Stimulated activated effector memory CD8-positive, alpha-beta T cell treated with anti-CD3 and anti-CD28 coated beads, Interleukin-12 subunit alpha, Interleukin-12 subunit beta, amount 100 ng/mL, for 72 hours (primary cell): ENCODE results near the gene TIMM44.
A peak's percentile ranks its signal among the peaks of the same experiment; 100 is the strongest.

Experiments used
- ATAC-seq: fragments of 150-1000 bp; cut with Tn5 transposase; 2 replicates; pipeline ENCODE4 v1.10.0; 2021
- DNase-seq, 2 donors: peaks; one replicate each; pipeline ENCODE4 v3.0.0; 2021 to 2022; ENCODE audit warnings: low spot score in 2 of 2
- H3K27ac Mint-ChIP-seq: one replicate; pipeline ENCODE4 v1.8.0; 2022; ENCODE audit warnings: mild to moderate bottlenecking, mixed read lengths
- H3K36me3 Mint-ChIP-seq: one replicate; pipeline ENCODE4 v1.8.0; 2022; ENCODE audit warnings: mild to moderate bottlenecking, mixed read lengths
- H3K4me1 Mint-ChIP-seq: one replicate; pipeline ENCODE4 v1.8.0; 2022; ENCODE audit warnings: mixed read lengths
- H3K4me3 Mint-ChIP-seq: one replicate; pipeline ENCODE4 v1.8.0; 2022; ENCODE audit warnings: mild to moderate bottlenecking, mixed read lengths
- H3K9me3 Mint-ChIP-seq: one replicate; pipeline ENCODE4 v1.8.0; 2022; ENCODE audit warnings: mixed read lengths

The TIMM44 gene

GRCh38 chr19:7910321-7911161 is 32.9 kb downstream of the TIMM44 start:
- no peak for DNase-seq
- Mint-ChIP-seq H3K4me3 (no peak overlapping the region), H3K4me1 (peaks cover 25% of the 10 kb centered on the region), H3K36me3 (peaks cover 30% of the 10 kb centered on the region), H3K9me3 (no peaks in the 10 kb centered on the region), H3K27ac (no peak overlapping the region)
- ATAC-seq: no peak

GRCh38 chr19:7909471-7910067 is 33.9 kb downstream of the TIMM44 start:
- Mint-ChIP-seq H3K4me1 (peaks cover 32% of the 10 kb centered on the region), H3K4me3 (no peak overlapping the region), H3K36me3 (peaks cover 40% of the 10 kb centered on the region), H3K27ac (no peak overlapping the region), H3K9me3 (no peaks in the 10 kb centered on the region)
- ATAC-seq: no peak
- DNase-seq: no peak

GRCh38 chr19:7908742-7909461 is 34.6 kb downstream of the TIMM44 start:
- H3K36me3 Mint-ChIP-seq: peaks cover 47% of the 10 kb centered on the region
- peaks cover 35% of the 10 kb centered on the region for H3K4me1 Mint-ChIP-seq
- no peak for DNase-seq
- H3K27ac Mint-ChIP-seq: no peak overlapping the region
- no peaks in the 10 kb centered on the region for H3K9me3 Mint-ChIP-seq
- H3K4me3 Mint-ChIP-seq: no peak overlapping the region
- ATAC-seq: no peak

DNA sequence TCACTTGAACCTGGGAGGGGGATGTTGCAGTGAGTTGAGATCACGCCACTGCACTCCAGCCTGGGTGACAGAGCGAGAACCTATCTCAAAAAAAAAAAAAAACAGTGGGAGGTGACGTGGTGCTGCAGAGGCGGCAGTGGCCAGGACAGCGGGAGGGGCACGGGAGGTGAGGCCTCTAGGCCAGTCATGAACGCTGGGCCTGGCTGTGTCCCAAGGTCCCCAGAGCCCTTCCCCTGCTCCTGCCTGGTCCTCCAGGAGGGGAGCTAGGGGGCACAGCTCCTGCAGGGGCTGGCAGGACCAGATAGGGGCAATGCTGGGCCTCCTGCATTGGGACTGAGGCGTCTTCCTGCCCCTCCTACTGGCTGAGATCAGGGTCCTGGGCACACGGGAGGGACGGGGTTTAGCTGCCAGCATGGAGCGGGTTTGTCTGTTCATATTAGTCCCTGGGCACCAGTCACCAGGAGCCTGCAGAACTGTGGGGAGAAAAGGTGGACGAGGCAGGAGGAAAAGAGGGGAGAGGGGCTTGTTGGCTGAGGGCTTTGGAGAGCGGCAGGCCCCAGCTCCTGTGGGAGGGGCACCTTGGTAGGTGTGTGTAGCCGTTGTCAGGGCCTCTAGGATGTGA is 35.3 kb downstream of the TIMM44 start:
- H3K4me1 Mint-ChIP-seq: peaks cover 41% of the 10 kb centered on the region

GRCh38 chr19:7907544-7907943 is 35.9 kb downstream of the TIMM44 start:
- Mint-ChIP-seq H3K4me1 (peaks cover 41% of the 10 kb centered on the region), H3K9me3 (no peaks in the 10 kb centered on the region)

More for the DNA sequence above, 35.3 kb downstream of the TIMM44 start:
- Mint-ChIP-seq H3K4me3 (no peak overlapping the region), H3K9me3 (no peaks in the 10 kb centered on the region), H3K36me3 (peaks cover 53% of the 10 kb centered on the region), H3K27ac (no peak overlapping the region)
- DNase-seq (no peak), ATAC-seq (no peak)

GRCh38 chr19:7907122-7907521 is 36.3 kb downstream of the TIMM44 start:
- peaks cover 50% of the 10 kb centered on the region for H3K36me3 Mint-ChIP-seq
- no peak for ATAC-seq
- no peak overlapping the region for H3K4me3 Mint-ChIP-seq
- no peak overlapping the region for H3K27ac Mint-ChIP-seq
- H3K4me1 Mint-ChIP-seq: peaks cover 42% of the 10 kb centered on the region
- peak in 1 of 2 donors; percentile 49 for DNase-seq
- no peaks in the 10 kb centered on the region for H3K9me3 Mint-ChIP-seq

More at GRCh38 chr19:7907544-7907943, 35.9 kb downstream of the TIMM44 start:
- Mint-ChIP-seq H3K27ac (no peak overlapping the region), H3K4me3 (no peak overlapping the region), H3K36me3 (peaks cover 51% of the 10 kb centered on the region)
- no peak for ATAC-seq
- DNase-seq: no peak

GRCh38 chr19:7905859-7906258 is 37.6 kb downstream of the TIMM44 start:
- DNase-seq (no peak), ATAC-seq (no peak)
- peaks cover 50% of the 10 kb centered on the region for H3K36me3 Mint-ChIP-seq
- H3K9me3 Mint-ChIP-seq: no peaks in the 10 kb centered on the region
- H3K4me1 Mint-ChIP-seq: peaks cover 42% of the 10 kb centered on the region
- peak overlapping the region; percentile 96 for H3K27ac Mint-ChIP-seq
- peak overlapping the region; percentile 95 for H3K4me3 Mint-ChIP-seq

- ATAC-seq (no peak), DNase-seq (peak in 1 of 2 donors; percentile 52)
- peak overlapping the region; percentile 96 for H3K27ac Mint-ChIP-seq
- H3K4me1 Mint-ChIP-seq: peaks cover 42% of the 10 kb centered on the region
- peaks cover 44% of the 10 kb centered on the region for H3K36me3 Mint-ChIP-seq
- no peaks in the 10 kb centered on the region for H3K9me3 Mint-ChIP-seq
- H3K4me3 Mint-ChIP-seq: peak overlapping the region; percentile 95
Observed at GRCh38 chr19:7905268-7905667, 38.2 kb downstream of the TIMM44 start.

GRCh38 chr19:7904074-7905020 is 39.1 kb downstream of the TIMM44 start:
- H3K27ac Mint-ChIP-seq: peak overlapping the region; percentile 96
- H3K4me1 Mint-ChIP-seq: peaks cover 42% of the 10 kb centered on the region
- peaks cover 43% of the 10 kb centered on the region for H3K36me3 Mint-ChIP-seq
- H3K4me3 Mint-ChIP-seq: peak overlapping the region; percentile 95
- ATAC-seq (peak; percentile 67), DNase-seq (peak; percentile 70 to 88)
- H3K9me3 Mint-ChIP-seq: no peaks in the 10 kb centered on the region

- Mint-ChIP-seq H3K27ac (peak within 1 kb of the TSS; percentile 96), H3K4me3 (peak within 1 kb of the TSS; percentile 95), H3K36me3 (peaks cover 43% of the 10 kb centered on the region), H3K4me1 (peaks cover 42% of the 10 kb centered on the region), H3K9me3 (no peaks in the 10 kb centered on the region)
- ATAC-seq: peak; percentile 82
- DNase-seq: peak; percentile 100
Observed at GRCh38 chr19:7903244-7904073, 40.0 kb downstream of the TIMM44 start, which contains the start of gene MAP2K7. MAP2K7 (plus strand) TSS chr19:7903877; CDS start chr19:7903945, 68 bp downstream.

DNA sequence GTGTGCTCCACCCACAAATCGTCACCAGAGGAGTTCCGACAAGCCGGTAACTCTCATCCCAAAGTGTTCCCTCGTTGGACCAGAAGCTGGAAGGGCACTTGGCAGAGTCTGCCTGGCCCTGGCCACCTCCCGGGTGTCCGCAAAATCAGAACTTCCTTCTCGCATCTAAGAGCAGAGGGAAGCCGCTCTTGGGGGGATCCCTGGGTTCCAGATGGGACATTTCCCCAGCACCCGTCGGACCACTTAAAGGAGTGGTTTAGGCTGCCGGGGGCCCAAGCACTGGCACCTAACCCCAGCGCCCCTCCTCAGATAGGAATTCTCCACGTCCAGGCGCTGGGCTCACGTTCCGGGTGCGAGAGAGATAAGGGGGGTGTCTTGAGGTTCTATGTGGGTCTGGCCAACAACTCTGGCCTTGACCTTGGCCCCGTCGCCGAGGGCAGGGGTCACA is 40.6 kb downstream of the TIMM44 start:
- Mint-ChIP-seq H3K27ac (peak overlapping the region; percentile 96), H3K36me3 (peaks cover 43% of the 10 kb centered on the region), H3K4me1 (peaks cover 42% of the 10 kb centered on the region), H3K9me3 (no peaks in the 10 kb centered on the region), H3K4me3 (peak overlapping the region; percentile 95)
- ATAC-seq: no peak
- no peak for DNase-seq

GRCh38 chr19:7901337-7901736 is 42.1 kb downstream of the TIMM44 start:
- H3K4me1 Mint-ChIP-seq: peaks cover 35% of the 10 kb centered on the region
- H3K36me3 Mint-ChIP-seq: peaks cover 32% of the 10 kb centered on the region
- H3K9me3 Mint-ChIP-seq: no peaks in the 10 kb centered on the region
- no peak overlapping the region for H3K27ac Mint-ChIP-seq
- no peak overlapping the region for H3K4me3 Mint-ChIP-seq
- no peak for DNase-seq
- ATAC-seq: no peak

GRCh38 chr19:7900931-7901330 is 42.5 kb downstream of the TIMM44 start:
- Mint-ChIP-seq H3K4me1 (peaks cover 31% of the 10 kb centered on the region), H3K4me3 (no peak overlapping the region), H3K36me3 (peaks cover 32% of the 10 kb centered on the region), H3K9me3 (no peaks in the 10 kb centered on the region), H3K27ac (no peak overlapping the region)
- ATAC-seq (no peak), DNase-seq (no peak)
